Measurements from ENCODE around the gene TNFRSF25.
A peak's percentile ranks its signal among the peaks of the same experiment; 100 is the strongest.

Gene TNFRSF25

DNA sequence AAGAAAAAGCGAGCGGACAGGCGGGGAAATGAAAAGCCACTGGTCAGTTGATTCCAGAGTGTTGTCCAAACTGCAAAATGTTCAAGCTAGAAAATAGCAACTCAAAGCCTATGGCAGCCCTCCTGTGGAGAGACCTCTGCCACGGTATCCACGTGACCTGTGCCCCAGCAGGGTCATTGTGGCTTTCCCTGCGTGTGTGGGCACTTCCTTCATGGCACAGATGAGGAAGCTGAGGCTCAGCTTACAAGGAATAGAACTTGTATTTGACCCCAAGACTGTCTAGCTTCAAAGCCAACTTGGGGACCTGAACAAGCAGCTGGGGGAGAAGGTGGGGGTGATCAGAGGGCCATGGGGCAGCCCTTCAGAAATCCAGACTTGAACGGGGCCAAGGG lies 41.1 kb upstream of the TNFRSF25 start:
- CTCF ChIA-PET, result no interaction called here

DNA sequence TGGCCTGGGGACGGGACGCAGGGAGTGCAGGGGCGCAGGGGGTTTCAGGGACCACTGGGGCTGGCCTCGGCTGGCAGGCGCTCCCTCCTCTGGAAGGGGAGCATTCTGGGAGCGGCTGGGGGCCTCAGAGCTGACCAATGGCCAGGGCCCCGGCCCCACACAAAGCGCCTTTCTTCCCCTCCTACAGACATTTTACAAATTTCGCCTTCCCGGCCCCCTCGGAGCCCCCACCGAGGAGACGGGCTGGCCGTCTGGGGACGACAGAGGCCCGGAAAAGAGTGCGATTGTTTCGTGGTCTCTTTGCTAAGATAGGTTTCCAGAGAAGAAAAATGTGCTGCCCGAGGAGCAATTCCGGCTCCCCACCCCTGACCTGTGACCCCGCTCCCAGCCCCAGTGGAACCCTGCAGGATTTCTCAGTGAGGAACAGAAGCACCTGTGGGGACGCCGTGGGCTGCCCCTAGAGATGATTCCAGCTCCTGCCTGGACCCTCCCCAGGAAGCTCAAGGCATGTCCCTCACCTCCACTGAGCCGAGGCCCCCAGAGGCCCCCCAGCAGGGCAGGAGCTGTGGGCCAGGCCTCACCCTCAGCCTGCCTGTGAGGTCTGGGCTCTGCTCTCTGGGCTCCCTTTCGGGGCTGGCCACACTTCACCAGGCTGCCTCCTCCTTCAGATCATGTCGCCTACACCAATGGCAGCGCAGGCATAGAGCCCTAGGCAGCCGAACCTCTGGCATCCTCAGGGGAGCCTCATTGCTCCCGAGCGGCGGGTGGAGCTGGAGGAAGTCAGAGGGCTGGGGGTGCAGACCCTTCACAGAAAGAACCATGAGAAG lies 40.5 kb upstream of the TNFRSF25 start:
- Mint-ChIP-seq H3K36me3 (no peaks in the 10 kb centered on the region), H3K4me1 (no peaks in the 10 kb centered on the region), H3K4me3 (no peak overlapping the region), H3K27me3 (peaks cover 24% of the 10 kb centered on the region), H3K9me3 (no peaks in the 10 kb centered on the region), H3K27ac (no peak overlapping the region)
- CTCF ChIA-PET, result interaction anchor here (1.3 kb wide), 1 partner anchor 18 kb away, joined by 5 read pairs; no protein-coding TSS in a partner anchor
- DNase-seq, result no peak

More for the DNA sequence above, 41.1 kb upstream of the TNFRSF25 start:
- no peaks in the 10 kb centered on the region for H3K36me3 Mint-ChIP-seq
- peaks cover 20% of the 10 kb centered on the region for H3K27me3 Mint-ChIP-seq
- H3K4me1 Mint-ChIP-seq, result no peaks in the 10 kb centered on the region
- no peak overlapping the region for H3K4me3 Mint-ChIP-seq
- no peak overlapping the region for H3K27ac Mint-ChIP-seq
- DNase-seq, result no peak
- H3K9me3 Mint-ChIP-seq, result no peaks in the 10 kb centered on the region

DNA sequence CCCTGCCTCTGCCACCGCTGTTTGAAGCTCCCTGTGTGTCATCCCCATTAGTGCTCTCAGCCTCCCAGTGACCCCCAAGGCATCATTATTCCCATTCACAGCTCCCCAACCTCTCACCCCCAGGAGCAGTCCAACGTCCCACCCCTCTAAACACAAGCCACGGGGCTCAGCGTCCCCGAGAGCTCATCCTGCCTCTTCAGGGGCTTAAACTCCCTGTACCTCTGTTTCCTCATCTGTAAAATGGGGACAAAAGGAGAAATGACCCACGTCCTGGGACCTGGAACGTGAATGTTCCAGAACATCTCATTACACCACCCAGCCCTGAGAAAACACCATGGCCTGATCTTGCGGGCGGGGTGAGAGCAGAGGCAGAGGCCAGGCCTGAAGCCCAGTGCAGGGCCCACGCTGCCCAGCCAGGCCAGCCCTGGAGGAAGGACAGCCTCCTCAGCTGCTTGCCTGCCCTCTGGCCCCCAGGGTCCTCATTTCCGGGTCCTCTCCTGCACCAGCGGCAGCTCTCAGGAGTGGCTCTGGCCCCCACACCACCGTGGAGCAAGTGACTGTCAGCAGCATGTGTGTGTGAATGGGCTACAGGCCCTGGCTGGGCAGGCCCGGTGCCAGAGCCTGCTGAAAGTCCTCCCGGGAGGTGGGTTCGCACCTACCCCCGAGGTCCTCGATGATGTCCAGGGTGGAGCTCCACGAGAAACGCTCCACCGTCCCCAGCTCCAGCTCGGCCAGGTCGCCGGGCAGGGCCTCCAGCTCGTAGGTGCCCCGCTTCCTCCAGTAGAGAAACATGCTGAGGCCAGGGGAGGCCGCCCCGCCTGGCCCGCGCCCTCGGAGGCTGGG lies 39.6 kb upstream of the TNFRSF25 start:
- H3K27me3 Mint-ChIP-seq, result peaks cover 32% of the 10 kb centered on the region
- H3K27ac Mint-ChIP-seq, result no peak overlapping the region
- CTCF ChIA-PET, result interaction anchor here (0.6 to 1.3 kb wide), 2 partner anchors 17 to 388 kb away, joined by 3 to 5 read pairs; no protein-coding TSS in a partner anchor

DNA sequence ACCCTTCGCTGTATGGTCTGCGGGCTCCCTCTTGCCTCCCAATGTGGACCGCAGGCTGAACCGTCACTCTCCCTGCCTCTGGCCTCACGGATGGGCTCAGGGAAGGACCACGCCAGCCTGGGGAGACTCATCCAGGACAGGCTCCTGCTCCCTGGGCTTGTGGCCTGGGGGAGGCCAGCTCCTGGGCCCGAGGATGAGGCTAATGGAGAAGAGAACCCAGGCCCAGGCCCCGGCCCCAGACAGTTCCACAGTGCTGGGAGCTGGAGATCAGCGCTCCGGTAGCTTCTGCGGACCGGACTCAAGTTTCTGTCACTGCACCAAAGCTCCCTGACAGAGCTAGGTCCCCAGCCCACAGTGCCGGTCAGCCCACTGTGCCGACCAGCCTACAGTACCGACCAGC lies 38.9 kb upstream of the TNFRSF25 start:
- CTCF ChIA-PET, result interaction anchor here (0.6 to 1.3 kb wide), 2 partner anchors 16 to 388 kb away, joined by 3 to 5 read pairs; no protein-coding TSS in a partner anchor
- Mint-ChIP-seq H3K4me1 (no peaks in the 10 kb centered on the region), H3K27me3 (peaks cover 39% of the 10 kb centered on the region), H3K27ac (no peak overlapping the region), H3K36me3 (no peaks in the 10 kb centered on the region), H3K4me3 (no peak overlapping the region), H3K9me3 (no peaks in the 10 kb centered on the region)
- DNase-seq, result no peak

More for the DNA sequence above, 39.6 kb upstream of the TNFRSF25 start:
- DNase-seq, result no peak
- Mint-ChIP-seq H3K36me3 (no peaks in the 10 kb centered on the region), H3K9me3 (no peaks in the 10 kb centered on the region), H3K4me1 (no peaks in the 10 kb centered on the region), H3K4me3 (no peak overlapping the region)

DNA sequence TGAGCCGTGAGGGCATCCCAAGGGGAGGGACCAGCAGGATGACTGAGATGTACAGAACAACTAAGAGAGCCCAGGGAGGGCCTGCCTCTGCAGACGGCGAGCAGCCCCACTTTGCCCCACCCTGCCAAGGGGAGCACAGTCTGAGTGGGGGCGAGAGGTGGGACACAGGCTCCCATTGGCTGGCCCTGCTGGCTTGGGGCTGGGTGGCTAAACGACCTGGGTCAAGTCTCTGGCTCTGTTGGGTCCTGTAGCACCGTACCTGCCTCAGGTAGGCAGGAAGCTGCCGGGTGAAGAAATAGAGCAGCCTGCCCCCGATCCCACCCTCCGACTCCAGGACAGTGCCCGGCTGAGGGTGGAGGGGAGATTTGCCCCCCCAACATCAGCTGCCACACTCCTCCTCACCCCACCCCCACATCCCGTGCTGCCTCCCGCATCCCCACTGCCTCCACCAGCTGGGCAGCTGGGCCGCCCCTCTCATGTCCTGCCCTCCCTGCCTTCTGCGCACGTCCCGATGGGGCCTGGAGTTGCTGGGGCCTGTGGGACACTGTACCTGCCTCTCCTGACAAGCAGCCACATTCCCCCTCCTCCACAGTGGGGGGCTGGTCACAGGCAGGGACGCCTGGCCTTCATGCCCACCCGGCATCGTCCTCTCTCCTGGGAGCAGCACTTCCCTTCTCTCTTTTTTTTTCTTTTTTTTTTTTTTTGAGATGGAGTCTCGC lies 38.1 kb upstream of the TNFRSF25 start:
- CTCF ChIA-PET, result interaction anchor here (1.9 kb wide), 1 partner anchor 50 kb away, joined by 4 read pairs; the partner anchor contains the start of gene NOL9
- DNase-seq, result peak; percentile 18
- Mint-ChIP-seq H3K4me1 (no peaks in the 10 kb centered on the region), H3K27me3 (peaks cover 46% of the 10 kb centered on the region), H3K9me3 (no peaks in the 10 kb centered on the region), H3K36me3 (no peaks in the 10 kb centered on the region), H3K4me3 (no peak overlapping the region), H3K27ac (no peak overlapping the region)

DNA sequence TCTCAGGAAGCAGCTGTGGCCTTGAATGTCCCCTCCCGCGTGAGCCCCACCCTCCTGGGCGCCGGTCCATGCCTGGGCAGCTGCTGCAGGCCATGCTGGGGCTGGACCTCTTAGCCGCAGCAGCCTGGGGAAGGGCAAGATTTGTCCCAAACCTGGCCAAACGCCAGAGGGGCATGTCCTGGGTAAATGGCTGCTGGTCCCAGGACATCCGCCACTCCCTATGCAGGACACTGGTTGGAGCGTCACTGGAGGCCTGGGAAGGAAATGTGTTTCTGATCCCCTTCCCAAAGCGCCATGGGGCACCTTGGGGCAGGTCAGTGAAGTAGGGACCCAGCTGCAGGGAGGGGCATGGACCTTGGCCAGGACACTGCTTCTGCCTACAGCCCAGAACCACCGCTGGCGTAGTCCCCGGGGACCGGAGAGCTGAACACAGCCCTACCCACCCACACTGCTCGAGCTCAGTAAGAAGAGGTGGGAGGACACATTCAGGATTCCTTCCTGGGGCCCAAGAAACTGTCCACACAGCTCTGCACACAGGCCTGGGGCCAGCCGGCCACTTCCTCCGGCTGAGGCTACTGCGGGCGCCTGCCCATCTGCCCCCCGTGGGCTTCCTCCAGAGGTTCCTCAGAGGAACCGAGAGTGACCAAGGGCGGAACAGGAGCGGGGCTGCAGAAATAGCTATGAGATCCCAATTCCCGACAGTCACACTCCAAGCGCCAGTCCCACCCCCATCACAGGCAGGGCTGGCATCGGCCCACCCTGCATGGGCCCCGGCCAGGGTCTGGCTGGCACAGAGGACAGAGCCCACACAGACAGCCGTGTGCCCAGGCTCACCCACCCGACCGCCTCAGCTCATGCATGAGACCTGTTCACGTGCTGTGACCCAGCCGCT lies 36.3 kb upstream of the TNFRSF25 start:
- Mint-ChIP-seq H3K4me1 (peaks cover 8% of the 10 kb centered on the region), H3K27ac (no peak overlapping the region), H3K9me3 (no peaks in the 10 kb centered on the region), H3K4me3 (no peak overlapping the region), H3K27me3 (peaks cover 54% of the 10 kb centered on the region), H3K36me3 (no peaks in the 10 kb centered on the region)
- CTCF ChIA-PET, result interaction anchor here (1.2 to 1.9 kb wide), 3 partner anchors 52 to 144 kb away, joined by 3 to 4 read pairs (median 3); partner anchors contain the start of gene NOL9
- no peak for DNase-seq

DNA sequence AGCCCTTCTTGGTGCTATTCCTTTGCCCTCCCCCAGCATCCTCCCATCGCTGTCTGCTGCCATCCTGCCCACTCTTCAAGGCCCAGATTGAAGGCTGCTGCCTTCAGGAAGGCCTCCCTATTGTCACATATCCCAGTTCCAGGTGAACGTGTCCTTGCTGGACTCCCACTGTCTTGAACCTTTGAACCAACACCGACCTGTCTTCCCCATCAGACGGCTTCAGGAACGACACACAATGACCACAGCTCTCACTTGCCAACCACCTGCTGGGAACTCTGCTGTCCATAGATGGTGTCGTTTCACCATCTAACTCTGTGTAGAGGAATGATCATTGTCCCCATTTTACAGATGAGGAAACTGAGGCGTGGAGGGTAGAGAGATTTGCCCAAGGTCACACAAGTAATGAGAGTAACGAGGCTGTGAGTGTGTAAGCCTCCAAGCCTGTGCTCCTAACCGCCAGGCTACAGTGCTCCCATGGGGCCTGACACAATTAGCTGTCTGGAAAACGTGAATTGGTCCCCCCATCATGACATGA lies 35.4 kb upstream of the TNFRSF25 start:
- Mint-ChIP-seq H3K4me3 (no peak overlapping the region), H3K27me3 (peaks cover 55% of the 10 kb centered on the region), H3K27ac (peak overlapping the region; percentile 24), H3K9me3 (no peaks in the 10 kb centered on the region), H3K36me3 (no peaks in the 10 kb centered on the region), H3K4me1 (peaks cover 11% of the 10 kb centered on the region)
- no peak for DNase-seq
- CTCF ChIA-PET, result interaction anchor here (1.2 kb wide), 1 partner anchor 121 kb away, joined by 3 read pairs; no protein-coding TSS in a partner anchor

DNA sequence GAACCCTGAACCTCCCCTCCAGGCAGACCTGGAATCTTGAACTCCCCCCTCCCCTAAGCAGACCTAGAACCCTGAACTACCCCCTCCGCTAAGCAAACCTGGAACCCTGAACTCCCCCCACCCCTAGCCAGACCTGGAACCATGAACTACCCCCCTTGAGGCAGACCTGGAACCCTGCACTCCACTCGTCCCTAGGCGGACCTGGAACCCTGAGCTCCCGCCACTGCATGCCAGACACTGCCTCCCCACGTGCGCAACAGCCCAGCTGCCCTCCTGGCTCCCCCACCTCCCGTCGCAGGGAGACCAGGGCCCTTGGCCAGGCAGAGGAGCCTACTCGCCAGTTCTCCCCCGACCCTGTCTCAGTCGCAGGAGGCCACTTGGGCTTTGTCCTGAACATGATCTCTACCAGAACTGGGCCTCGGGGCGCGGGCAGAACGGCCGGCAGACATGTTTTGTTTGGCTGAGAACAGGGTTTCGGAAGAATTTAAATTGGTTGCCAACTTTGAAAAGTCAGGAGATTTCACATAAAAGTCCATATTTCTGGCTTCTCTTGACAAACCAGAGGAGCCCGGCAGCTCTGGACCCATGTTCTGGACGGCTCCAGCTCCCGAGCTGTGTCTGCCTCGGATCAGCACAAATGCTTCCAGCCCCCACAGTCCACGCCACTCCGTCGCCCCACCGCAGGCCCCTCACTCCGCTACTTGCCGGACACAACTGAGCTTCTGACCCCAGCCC lies 34.7 kb upstream of the TNFRSF25 start:
- no peak for DNase-seq
- CTCF ChIA-PET, result interaction anchor here (1.2 kb wide), 1 partner anchor 121 kb away, joined by 3 read pairs; no protein-coding TSS in a partner anchor
- Mint-ChIP-seq H3K9me3 (no peaks in the 10 kb centered on the region), H3K4me3 (no peak overlapping the region), H3K27me3 (peaks cover 60% of the 10 kb centered on the region), H3K4me1 (peaks cover 16% of the 10 kb centered on the region), H3K36me3 (no peaks in the 10 kb centered on the region), H3K27ac (no peak overlapping the region)

DNA sequence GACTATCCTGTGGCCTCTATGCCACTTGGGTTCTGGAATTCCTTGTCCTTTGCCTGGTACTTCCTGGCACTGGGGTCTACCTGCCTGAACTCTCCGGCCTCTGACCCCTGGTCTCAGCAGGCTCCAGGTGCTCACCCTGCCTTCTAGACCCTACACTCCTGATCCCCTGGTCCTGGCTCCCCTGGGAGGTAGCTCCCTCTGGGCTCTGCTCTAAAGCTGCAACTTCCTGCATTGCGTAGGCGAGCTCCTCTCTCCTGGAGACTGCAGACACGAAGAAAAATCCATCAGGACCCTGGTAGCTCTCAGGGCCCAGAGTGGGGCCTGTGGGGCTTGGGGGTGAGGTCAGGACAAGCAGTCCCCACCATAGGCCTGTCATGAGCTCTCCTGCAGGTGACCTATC lies 33.3 kb upstream of the TNFRSF25 start:
- Mint-ChIP-seq H3K9me3 (no peaks in the 10 kb centered on the region), H3K27ac (no peak overlapping the region), H3K4me3 (no peak overlapping the region), H3K36me3 (no peaks in the 10 kb centered on the region), H3K27me3 (peaks cover 61% of the 10 kb centered on the region), H3K4me1 (peaks cover 21% of the 10 kb centered on the region)
- CTCF ChIA-PET, result interaction anchor here (1.3 to 1.4 kb wide), 3 partner anchors 9 to 147 kb away, joined by 4 to 5 read pairs (median 5); no protein-coding TSS in a partner anchor
- DNase-seq, result peak; percentile 20

DNA sequence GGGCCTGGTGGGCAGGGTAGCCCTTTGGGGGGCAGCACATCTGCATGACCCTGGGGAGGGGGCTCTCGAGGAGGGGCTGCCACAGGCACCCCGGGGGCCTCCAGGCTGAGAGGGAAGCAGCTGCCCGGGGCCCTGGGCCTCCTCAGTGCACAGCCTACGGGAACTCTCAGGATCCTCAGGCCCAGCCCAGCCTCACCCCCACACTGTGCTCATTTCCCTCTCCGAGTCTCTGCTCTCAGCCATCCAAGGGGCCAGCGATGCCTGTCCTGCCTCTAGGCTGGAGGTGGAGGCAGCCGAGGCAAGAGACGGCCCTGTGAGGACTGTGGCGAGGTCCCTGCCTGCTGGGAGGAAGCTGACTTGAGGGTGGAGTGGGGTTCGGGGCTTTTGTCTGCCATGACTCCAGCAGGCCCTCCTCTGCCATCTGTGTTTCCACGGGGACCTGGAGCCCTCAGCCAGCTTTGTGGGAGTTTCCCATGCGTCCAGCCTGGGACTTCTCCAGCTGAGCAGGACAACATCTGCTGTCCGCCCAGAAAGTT lies 32.7 kb upstream of the TNFRSF25 start:
- Mint-ChIP-seq H3K27ac (no peak overlapping the region), H3K4me3 (no peak overlapping the region), H3K4me1 (peaks cover 21% of the 10 kb centered on the region), H3K36me3 (no peaks in the 10 kb centered on the region), H3K27me3 (peaks cover 61% of the 10 kb centered on the region), H3K9me3 (no peaks in the 10 kb centered on the region)
- CTCF ChIA-PET, result interaction anchor here (1.2 to 1.4 kb wide), 4 partner anchors 9 to 148 kb away, joined by 3 to 5 read pairs (median 4); no protein-coding TSS in a partner anchor
- no peak for DNase-seq

DNA sequence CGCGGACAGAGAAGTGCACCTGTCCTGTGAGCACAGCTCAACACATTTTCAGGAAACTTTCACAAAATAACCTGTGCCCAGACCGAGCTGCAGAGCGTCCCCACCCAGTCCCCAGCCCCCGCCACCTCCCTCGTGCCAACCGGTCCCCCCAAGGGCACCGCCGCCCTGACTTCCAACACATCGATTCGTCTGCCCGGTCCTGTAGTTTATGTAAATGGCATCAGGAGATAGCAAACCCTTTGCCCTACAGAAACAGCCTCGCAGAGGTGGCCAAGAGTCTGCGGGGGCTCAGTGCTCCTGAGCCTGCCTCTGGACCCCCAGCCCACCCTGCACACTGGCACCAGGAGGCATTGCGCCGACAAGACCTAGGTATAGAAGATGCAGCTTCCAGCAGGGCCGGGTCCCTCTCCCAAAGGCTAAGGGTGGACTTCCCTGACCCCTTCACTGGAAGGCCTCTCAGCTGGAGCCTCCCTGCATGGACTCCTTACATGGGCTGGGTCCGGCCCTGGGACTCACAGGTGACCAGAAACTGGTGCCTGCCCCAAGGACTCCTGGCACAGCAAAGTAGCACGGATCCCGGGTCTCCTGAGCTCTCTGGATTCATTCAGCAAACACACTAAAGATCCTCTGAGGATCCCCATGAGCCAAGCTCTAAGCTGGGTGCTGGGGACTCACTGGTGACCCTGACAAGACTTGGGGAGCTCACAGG lies 32.0 kb upstream of the TNFRSF25 start:
- H3K36me3 Mint-ChIP-seq, result no peaks in the 10 kb centered on the region
- H3K27me3 Mint-ChIP-seq, result peaks cover 61% of the 10 kb centered on the region
- CTCF ChIA-PET, result interaction anchor here (1.2 kb wide), 1 partner anchor 149 kb away, joined by 3 read pairs; no protein-coding TSS in a partner anchor
- DNase-seq, result no peak
- H3K9me3 Mint-ChIP-seq, result no peaks in the 10 kb centered on the region
- no peak overlapping the region for H3K27ac Mint-ChIP-seq
- peaks cover 25% of the 10 kb centered on the region for H3K4me1 Mint-ChIP-seq
- H3K4me3 Mint-ChIP-seq, result peak overlapping the region; percentile 72
